Transverse colon (tissue), 4 donors: ENCODE results near the gene GOT1. TPM values are rescaled to one million over a fixed set of nuclear protein-coding genes. Genes with fewer than 3 reads are reported as not detected.

ENCODE experiments used
- DNase-seq: peaks from one replicate; pipeline ENCODE4 v3.0.0-alpha.2; 2019
- H3K27ac ChIP-seq, 4 donors: fragments of 200-600 bp; sonication (generic); 2 replicates each; pipeline ENCODE4 v1.5.1; 2016 to 2018; ENCODE audit warnings: inconsistent platforms in 4 of 4
- H3K27me3 ChIP-seq: fragments of 200-600 bp; sonication (generic); 2 replicates; pipeline ENCODE4 v1.5.1; 2017; ENCODE audit warnings: inconsistent platforms
- H3K36me3 ChIP-seq, 4 donors: fragments of 200-600 bp; sonication (generic); 2 replicates each; pipeline ENCODE4 v1.5.1; 2017 to 2019; ENCODE audit warnings: inconsistent platforms in 4 of 4
- H3K4me1 ChIP-seq, 4 donors: fragments of 200-600 bp; sonication (generic); 2 replicates each; pipeline ENCODE4 v1.5.1; 2017 to 2020; ENCODE audit warnings: inconsistent platforms in 4 of 4
- H3K4me3 ChIP-seq, 4 donors: fragments of 200-600 bp; sonication (generic); 1 replicate in 1 of 4; 2 replicates in 3 of 4; pipeline versions ENCODE4 v1.5.1 to v1.6.1; 2017 to 2019; ENCODE audit warnings: inconsistent platforms in 4 of 4
- H3K9me3 ChIP-seq, 2 donors: fragments of 200-600 bp; sonication (generic); 2 replicates each; pipeline ENCODE4 v1.5.1; 2017 to 2019; ENCODE audit warnings: inconsistent platforms in 2 of 2
- CTCF ChIP-seq, 5 experiments: fragments of 200-600 bp in 3 of 5; fragments of 450-650 bp in 2 of 5; sonication (generic) in 3 of 5; IDR thresholded peaks; 1 replicate in 2 of 5; 2 replicates in 3 of 5; pipeline ENCODE4 v1.5.1; 2016 to 2017; ENCODE audit warnings: antibody characterized with exemption in 5 of 5, inconsistent platforms in 3 of 5, mild to moderate bottlenecking in 2 of 5, moderate library complexity in 1 of 5
- EP300 ChIP-seq: sonication (generic); formaldehyde crosslinking; IDR thresholded peaks from one replicate; pipeline ENCODE4 v1.6.1; 2017; ENCODE audit warnings: antibody characterized with exemption, low read depth
- POLR2A ChIP-seq: fragments of 450-650 bp; IDR thresholded peaks from one replicate; pipeline ENCODE4 v1.6.1; 2016; ENCODE audit warnings: antibody characterized with exemption, mild to moderate bottlenecking, moderate library complexity
- POLR2AphosphoS5 ChIP-seq, 3 donors: sonication (generic); formaldehyde crosslinking; IDR thresholded peaks; one replicate each; pipeline ENCODE4 v1.6.1; 2016; ENCODE audit warnings: antibody characterized with exemption in 3 of 3
- WGBS, 2 donors: methylation state at CpG; one replicate each; pipeline ENCODE4 v1.1.5; 2018; ENCODE audit warnings: low coverage in 1 of 2; 5-methylcytosine and 5-hydroxymethylcytosine counted together
- in situ Hi-C, 4 donors: fragments of 200-750 bp; cut with MboI; loops; one replicate each; pipeline versions ENCODE4 v1.15.0 to v1.15.1; 2017; ENCODE audit warnings: low sequenced_read_pairs in 3 of 4, low pct_ligation_motif_present in 1 of 4, low pct_unique_long_range_greater_than_20kb in 1 of 4
- intact Hi-C: fragments of 100-400 bp; cut with DNase I; formaldehyde crosslinking; loops from one replicate; pipeline ENCODE4 v1.15.1; 2023; ENCODE audit warnings: low total_unique reads
- total RNA-seq, 4 donors: library from RNA; depleted of rRNA; stranded (reverse); fragments of >200 nt; gene quantifications; one replicate each; pipeline ENCODE4 v1.1.0, GENCODE V29; 2016

Gene GOT1
- total RNA-seq: 10 to 100 TPM; 54.5 to 94.3 (median 82.3) TPM

DNA sequence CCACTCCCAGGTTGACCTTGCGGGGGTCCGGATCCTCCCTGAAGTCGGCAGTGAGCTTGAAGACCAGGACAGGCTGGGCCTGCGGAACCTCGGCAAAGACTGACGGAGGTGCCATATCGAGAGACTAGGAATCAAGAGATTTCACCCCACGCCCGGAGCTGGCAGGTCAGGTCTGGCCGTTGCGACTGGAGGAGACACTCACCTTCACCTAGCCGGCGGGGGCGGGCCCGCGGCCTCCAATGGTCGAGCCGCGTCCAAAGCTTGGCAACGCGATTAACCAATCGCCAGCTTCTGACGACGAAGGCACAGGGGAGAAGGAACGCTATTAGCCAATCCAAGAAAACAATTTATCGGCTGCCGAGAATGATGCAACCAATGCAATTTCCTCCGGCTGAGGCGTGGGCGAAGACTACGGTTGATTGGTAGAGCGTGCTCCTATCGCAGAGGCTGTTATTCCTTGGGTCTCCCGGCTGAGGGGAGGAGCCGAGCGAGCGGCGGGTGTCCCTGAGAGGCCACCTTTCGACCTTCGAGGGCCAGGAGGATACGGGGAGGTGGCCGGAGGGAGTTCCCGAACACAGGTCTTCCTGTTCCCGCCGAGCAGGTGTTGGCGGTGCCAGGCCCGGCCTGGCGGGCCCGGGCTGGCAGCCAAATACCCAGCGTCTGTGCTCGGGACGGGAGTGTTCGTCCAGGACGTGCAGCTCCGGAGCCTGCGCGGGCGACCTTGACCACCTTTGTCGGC, at the start of gene GOT1:
Gene GOT1 (minus strand): TSS at position 174 of the 739 bp plus-strand sequence. CDS start 59 bp downstream, at position 115.
- 0% methylated on average over 4 to 24 of the region's 59 CpGs for WGBS, 2 donors
- TF ChIP-seq EP300: no peak
- peak; percentile 95 for TF ChIP-seq POLR2A
- peak; percentile 89 to 92 (median 92) for TF ChIP-seq POLR2AphosphoS5 (IDR thresholded peaks at IDR 0.05)
- TF ChIP-seq CTCF (IDR thresholded peaks at IDR 0.05): no peak
- Histone ChIP-seq H3K27ac (peak within 1 kb of the TSS; percentile 91 to 99 (median 98)), H3K9me3 (no peaks in the 10 kb centered on the region), H3K4me3 (peak within 1 kb of the TSS; percentile 66 to 92 (median 78)), H3K27me3 (no peaks in the 10 kb centered on the region), H3K4me1 (peaks cover 12 to 58% (median 20%) of the 10 kb centered on the region in 4 donors), H3K36me3 (peaks cover 0 to 2% (median under 1%) of the 10 kb centered on the region in 4 donors)
- intact Hi-C loops: loop anchor here (5.0 kb wide), 2 partner anchors 107 to 182 kb away; no protein-coding TSS in a partner anchor
- peak; percentile 97 for DNase-seq
- in situ Hi-C loops: loop anchor here (10.0 kb wide), 2 partner anchors 94 to 184 kb away; no protein-coding TSS in a partner anchor

- no peak overlapping the region for H3K27ac ChIP-seq
Measured at GRCh38 chr10:99470327-99470726, 39.9 kb upstream of the GOT1 start.

DNA sequence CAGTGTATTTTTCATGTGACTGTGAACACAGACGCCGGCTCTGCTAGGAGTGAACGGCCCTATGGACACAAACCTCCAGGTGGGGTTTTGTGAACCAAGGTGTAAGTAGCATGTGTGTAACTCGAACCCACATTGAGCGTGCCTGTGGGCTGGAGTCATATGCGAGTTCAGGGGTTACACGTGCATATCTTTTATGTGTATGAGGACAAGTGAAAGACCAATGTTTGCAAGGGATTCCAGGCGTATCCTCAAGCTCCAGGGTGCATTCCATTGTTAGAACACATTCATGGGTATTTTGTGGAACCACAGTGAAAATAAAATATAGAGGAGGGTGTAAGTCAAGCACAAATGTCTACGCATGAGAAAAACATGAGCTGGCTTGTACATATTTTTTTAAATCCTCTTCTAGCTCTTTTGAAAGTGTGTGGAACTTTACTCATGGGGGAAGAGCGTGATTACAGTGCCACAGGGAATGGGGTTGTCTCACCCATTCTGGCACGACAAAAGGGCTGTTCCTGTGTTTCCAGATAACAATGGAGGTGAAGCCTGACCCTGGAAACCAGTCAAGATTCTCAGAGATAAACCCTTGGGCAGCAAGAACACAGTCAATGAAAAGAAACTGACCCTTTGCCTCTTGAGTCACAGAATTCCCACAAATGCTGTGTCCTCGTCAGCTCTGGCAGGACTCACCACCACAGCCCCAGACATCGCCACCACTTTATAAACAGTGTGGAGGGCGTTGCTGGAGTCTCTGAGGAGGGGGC, 37.0 kb upstream of the GOT1 start:
- H3K27me3 ChIP-seq: peaks cover 8% of the 10 kb centered on the region
- H3K4me1 ChIP-seq: peaks cover 0 to 7% (median 0%) of the 10 kb centered on the region in 4 donors
- H3K4me3 ChIP-seq: no peak overlapping the region
- no peaks in the 10 kb centered on the region for H3K36me3 ChIP-seq
- no peak for DNase-seq
- no peaks in the 10 kb centered on the region for H3K9me3 ChIP-seq
- TF ChIP-seq CTCF (IDR thresholded peaks at IDR 0.05): no peak
- TF ChIP-seq EP300: no peak
- TF ChIP-seq POLR2A: no peak
- TF ChIP-seq POLR2AphosphoS5 (IDR thresholded peaks at IDR 0.05): no peak
- intact Hi-C loops: no loop called here
- in situ Hi-C loops: no loop called here
- WGBS, 2 donors: 50 to 66% methylated on average over 7 to 14 of the region's 14 CpGs
- H3K27ac ChIP-seq: peak overlapping the region; percentile 47 to 68 (median 68)

More at GRCh38 chr10:99470327-99470726, 39.9 kb upstream of the GOT1 start:
- intact Hi-C loops: no loop called here
- in situ Hi-C loops: no loop called here
- 39 to 55% methylated on average over 3 to 5 of the region's 5 CpGs for WGBS, 2 donors
- Histone ChIP-seq H3K36me3 (no peaks in the 10 kb centered on the region), H3K9me3 (no peaks in the 10 kb centered on the region), H3K4me3 (no peak overlapping the region), H3K4me1 (peaks cover 0 to 7% (median 0%) of the 10 kb centered on the region in 4 donors), H3K27me3 (peaks cover 16% of the 10 kb centered on the region)
- no peak for DNase-seq
- TF ChIP-seq POLR2AphosphoS5 (IDR thresholded peaks at IDR 0.05) (no peak), EP300 (no peak), POLR2A (no peak), CTCF (IDR thresholded peaks at IDR 0.05) (no peak)

DNA sequence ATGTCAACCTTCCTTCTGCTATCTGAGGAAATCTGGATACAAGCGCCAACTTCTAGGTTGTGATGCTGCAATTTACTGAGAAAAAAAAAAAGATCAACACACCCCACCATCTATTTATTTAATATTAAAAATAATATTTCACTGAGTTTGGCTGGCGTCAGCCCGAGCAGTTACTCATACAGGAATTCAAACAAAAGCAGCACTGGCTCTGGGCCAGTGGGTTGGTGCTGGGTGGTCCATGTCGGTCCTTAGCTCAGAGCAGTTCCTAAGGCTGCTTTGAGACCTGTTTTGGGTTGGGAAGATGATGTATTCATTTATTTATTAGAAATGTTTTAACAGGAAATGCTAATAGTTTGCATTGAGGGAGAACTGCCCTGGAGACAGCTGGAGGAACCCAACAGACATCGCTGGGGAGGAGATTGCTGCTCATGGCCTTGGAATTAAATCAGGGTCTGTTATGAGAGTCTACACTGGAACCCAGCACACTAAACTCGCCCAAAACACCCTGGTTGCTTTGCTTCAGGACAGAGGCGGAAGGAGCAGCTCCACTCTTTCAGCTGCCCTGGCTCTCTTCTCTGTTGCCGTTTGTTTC, 36.3 kb upstream of the GOT1 start:
- intact Hi-C loops (no loop called here), in situ Hi-C loops (no loop called here)
- no peaks in the 10 kb centered on the region for H3K36me3 ChIP-seq
- peaks cover 9% of the 10 kb centered on the region for H3K27me3 ChIP-seq
- H3K4me1 ChIP-seq: peaks cover 0 to 7% (median 0%) of the 10 kb centered on the region in 4 donors
- DNase-seq: peak; percentile 13
- 47 to 64% methylated on average over 4 to 8 of the region's 8 CpGs for WGBS, 2 donors
- H3K4me3 ChIP-seq: no peak overlapping the region
- peak overlapping the region; percentile 47 to 68 (median 68) for H3K27ac ChIP-seq
- H3K9me3 ChIP-seq: no peaks in the 10 kb centered on the region
- no peak for TF ChIP-seq EP300
- TF ChIP-seq POLR2AphosphoS5 (IDR thresholded peaks at IDR 0.05): no peak
- TF ChIP-seq CTCF (IDR thresholded peaks at IDR 0.05): no peak
- TF ChIP-seq POLR2A: no peak
